Suprapubic skin (tissue), 3 donors: ENCODE data around the gene BEST2.

Source experiments
- POLR2AphosphoS5 ChIP-seq, 3 donors: sonication (generic); formaldehyde crosslinking; IDR thresholded peaks; one replicate each; pipeline ENCODE4 v1.6.1; 2017; ENCODE audit warnings: antibody characterized with exemption in 3 of 3
- TF ChIP-seq, protein P1 (sequence below), 2 donors: fragments of 200-600 bp in 1 of 2; fragments of 450-650 bp in 1 of 2; sonication (generic) in 1 of 2; IDR thresholded peaks; one replicate each; pipeline ENCODE4 v1.5.1; 2016 to 2019; ENCODE audit warnings: antibody characterized with exemption in 2 of 2, mild to moderate bottlenecking in 1 of 2, moderate library complexity in 1 of 2

DNA sequence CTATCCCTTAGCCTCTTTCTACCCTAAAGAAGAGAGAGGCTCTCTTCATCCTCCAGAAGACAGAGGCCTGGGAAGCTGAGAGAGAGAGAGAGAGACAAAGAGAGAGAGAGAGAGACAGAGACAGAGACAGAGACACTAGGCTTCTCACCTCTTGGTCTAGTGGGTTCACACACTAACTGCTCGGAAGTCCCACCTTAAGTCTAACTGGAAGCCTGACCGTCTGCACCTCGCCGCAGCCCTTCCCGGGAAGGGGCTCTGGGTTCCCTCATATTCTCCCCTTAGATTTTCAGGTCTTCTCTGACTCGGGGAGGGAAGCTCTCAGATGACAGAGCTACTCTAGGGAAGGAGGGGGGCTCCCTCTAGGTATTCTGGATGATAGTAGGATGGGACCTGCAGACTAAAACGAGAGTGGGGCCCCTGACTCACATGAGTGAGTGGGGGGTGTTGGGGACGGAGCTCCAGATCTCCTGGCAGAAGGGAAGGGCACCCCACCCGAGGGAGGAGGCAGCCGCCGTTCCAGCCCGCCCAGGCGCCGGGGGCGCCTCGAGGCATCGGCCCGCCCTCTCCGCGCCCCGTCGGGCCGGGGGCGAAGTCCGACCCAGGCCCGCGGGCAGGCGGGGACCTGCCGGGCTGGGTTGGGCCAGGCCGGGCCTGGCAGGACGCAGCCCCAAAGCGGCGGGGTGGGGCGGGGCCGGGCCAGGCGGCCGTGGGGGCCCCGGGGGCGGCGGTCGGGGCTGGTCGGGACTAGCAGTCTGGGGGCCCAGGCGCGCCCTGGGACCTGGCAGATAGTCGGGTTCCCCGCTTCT is 37.7 kb downstream of the BEST2 start:
- no peak for TF ChIP-seq POLR2AphosphoS5 (IDR thresholded peaks at IDR 0.05)
- TF ChIP-seq, protein P1, sequence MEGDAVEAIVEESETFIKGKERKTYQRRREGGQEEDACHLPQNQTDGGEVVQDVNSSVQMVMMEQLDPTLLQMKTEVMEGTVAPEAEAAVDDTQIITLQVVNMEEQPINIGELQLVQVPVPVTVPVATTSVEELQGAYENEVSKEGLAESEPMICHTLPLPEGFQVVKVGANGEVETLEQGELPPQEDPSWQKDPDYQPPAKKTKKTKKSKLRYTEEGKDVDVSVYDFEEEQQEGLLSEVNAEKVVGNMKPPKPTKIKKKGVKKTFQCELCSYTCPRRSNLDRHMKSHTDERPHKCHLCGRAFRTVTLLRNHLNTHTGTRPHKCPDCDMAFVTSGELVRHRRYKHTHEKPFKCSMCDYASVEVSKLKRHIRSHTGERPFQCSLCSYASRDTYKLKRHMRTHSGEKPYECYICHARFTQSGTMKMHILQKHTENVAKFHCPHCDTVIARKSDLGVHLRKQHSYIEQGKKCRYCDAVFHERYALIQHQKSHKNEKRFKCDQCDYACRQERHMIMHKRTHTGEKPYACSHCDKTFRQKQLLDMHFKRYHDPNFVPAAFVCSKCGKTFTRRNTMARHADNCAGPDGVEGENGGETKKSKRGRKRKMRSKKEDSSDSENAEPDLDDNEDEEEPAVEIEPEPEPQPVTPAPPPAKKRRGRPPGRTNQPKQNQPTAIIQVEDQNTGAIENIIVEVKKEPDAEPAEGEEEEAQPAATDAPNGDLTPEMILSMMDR (IDR thresholded peaks at IDR 0.05): no peak
